ENCODE results near the gene MEF2B. TPM values are rescaled to one million over a fixed set of nuclear protein-coding genes. Genes with fewer than 3 reads are reported as not detected.
A peak's percentile ranks its signal among the peaks of the same experiment; 100 is the strongest.

The MEF2B gene
- total and polyA plus RNA-seq, 12 donors, result 0.42 to 6.0 (median 1.4) TPM; not detected in 4

DNA sequence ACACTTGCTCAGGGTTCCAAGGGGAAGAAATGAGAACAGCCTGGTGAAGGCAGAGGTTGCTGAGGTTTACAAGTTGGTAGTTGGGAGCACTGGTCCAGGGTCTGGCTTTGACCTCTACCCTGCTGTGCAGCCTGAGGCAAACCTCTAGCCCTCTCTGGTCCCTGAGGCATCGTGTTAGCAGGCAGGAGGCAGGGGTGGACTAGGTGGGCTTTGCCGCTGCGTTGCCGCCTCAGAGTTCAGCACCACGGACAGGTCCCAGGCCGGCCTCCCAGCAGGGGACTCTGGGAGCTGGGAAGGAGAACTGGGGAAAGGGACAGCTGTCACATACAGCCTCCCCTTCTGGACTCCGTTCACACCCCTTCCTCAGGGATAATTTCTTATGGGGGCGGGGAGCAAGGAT, 44.8 kb upstream of the MEF2B start:
- WGBS, 4 donors, result 0 to 8% (median 6%) methylated on average over 5 to 8 of the region's 8 CpGs
- DNase-seq, result peak in 5 of 7 donors; percentile 43 to 49 (median 48)
- Histone ChIP-seq H3K4me3 (no peak overlapping the region), H3K36me3 (replicated peaks in 1 of 2) (no peaks in the 10 kb centered on the region), H3K4me1 (replicated peaks in 1 of 2) (no peaks in the 10 kb centered on the region), H3K27me3 (peaks cover 22% of the 10 kb centered on the region), H3K9me3 (replicated peaks in 1 of 3) (no peaks in the 10 kb centered on the region), H3K27ac (no peak overlapping the region)
- intact Hi-C loops (cut with DNase I), result no loop called here
- TF ChIP-seq, protein P1, sequence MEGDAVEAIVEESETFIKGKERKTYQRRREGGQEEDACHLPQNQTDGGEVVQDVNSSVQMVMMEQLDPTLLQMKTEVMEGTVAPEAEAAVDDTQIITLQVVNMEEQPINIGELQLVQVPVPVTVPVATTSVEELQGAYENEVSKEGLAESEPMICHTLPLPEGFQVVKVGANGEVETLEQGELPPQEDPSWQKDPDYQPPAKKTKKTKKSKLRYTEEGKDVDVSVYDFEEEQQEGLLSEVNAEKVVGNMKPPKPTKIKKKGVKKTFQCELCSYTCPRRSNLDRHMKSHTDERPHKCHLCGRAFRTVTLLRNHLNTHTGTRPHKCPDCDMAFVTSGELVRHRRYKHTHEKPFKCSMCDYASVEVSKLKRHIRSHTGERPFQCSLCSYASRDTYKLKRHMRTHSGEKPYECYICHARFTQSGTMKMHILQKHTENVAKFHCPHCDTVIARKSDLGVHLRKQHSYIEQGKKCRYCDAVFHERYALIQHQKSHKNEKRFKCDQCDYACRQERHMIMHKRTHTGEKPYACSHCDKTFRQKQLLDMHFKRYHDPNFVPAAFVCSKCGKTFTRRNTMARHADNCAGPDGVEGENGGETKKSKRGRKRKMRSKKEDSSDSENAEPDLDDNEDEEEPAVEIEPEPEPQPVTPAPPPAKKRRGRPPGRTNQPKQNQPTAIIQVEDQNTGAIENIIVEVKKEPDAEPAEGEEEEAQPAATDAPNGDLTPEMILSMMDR (IDR thresholded peaks at IDR 0.05), result no peak
- TF ChIP-seq POLR2A (IDR thresholded peaks at IDR 0.05), result no peak

DNA sequence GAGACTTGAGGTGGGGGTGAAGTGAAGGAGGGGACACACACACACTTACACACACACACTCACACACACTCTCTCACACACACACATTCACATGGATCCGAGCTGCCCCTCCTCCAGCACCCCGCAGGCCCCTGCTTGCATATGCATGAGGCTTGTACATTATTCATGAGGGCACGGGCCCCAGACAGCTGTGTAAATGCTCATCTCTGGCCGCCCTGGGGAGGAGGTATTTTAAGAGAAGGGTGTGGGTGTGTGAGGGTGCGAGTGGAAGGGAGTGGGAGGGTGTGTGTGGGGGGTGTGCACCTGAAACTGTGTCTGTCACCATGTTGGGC, 44.1 kb upstream of the MEF2B start:
- Histone ChIP-seq H3K36me3 (replicated peaks in 1 of 2) (no peaks in the 10 kb centered on the region), H3K27ac (no peak overlapping the region), H3K4me3 (no peak overlapping the region), H3K4me1 (replicated peaks in 1 of 2) (no peaks in the 10 kb centered on the region), H3K9me3 (replicated peaks in 1 of 3) (no peaks in the 10 kb centered on the region), H3K27me3 (peaks cover 22% of the 10 kb centered on the region)
- DNase-seq, result no peak
- intact Hi-C loops (cut with DNase I), result no loop called here
- TF ChIP-seq POLR2A (IDR thresholded peaks at IDR 0.05), result no peak
- TF ChIP-seq, protein P1 (IDR thresholded peaks at IDR 0.05), result no peak
- 6 to 11% (median 9%) methylated on average over 5 of the region's 5 CpGs for WGBS, 4 donors

DNA sequence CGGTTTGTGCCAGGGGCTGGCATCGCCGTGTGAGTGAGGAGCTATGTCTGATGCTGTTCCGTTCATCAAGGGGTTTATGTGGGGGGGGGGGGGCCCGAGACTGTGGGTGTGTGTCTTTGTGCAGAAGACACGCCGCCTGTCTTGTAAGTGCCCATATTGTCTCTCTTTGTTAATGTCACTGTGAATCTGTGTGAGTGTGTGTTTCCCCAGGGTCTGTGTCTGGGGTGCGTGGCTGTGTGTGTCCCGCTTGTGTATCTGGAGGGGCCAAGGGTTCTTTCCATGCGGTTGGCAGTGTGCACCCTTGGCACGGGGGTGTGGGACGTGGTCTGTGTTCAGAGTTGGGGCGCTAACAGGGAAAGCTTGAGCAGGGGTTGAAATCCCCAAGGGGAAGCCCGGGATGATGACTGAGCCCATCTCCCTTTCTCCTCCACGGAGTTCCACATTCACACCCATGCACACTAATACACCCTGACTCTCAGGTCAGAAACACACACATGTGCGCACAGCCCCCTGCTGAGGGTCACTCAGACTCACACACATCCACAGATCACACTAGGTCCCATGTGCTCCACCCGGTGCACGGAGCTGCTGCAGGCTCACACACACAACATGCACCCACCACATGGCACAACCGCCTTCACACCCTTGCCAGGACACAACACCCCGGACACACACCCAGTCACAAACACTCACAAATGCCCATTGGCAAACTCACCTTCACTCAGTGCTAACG, 43.5 kb upstream of the MEF2B start:
- 24 to 57% (median 38%) methylated on average over 13 to 21 of the region's 21 CpGs for WGBS, 4 donors
- H3K27me3 ChIP-seq, result peaks cover 27% of the 10 kb centered on the region

DNA sequence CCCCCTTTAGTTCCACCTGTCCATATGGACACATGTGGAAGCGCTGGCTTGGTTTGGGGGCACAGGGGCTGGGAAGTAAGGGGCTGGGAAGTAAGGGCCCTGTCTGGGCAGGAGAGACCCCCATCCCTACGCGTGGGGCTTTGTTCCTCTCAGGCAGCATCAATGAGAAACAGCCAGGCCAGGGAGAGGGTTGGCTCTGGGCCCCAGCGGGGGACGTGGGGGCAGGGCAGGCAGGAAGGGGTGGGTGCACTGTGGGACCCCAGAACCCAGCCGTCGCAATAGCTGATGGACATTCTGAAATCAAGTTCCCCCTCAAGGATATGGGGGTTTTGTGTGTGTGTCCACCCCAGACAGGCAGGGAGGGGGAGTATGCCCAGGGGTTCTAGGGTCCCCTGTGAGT, 42.9 kb upstream of the MEF2B start:
- no peak for DNase-seq
- H3K27me3 ChIP-seq, result peaks cover 33% of the 10 kb centered on the region
- H3K9me3 ChIP-seq (replicated peaks in 1 of 3), result no peaks in the 10 kb centered on the region
- no peak overlapping the region for H3K4me3 ChIP-seq
- no peak overlapping the region for H3K27ac ChIP-seq
- WGBS, 4 donors, result 4 to 10% (median 7%) methylated on average over 6 to 7 of the region's 7 CpGs
- TF ChIP-seq POLR2A (IDR thresholded peaks at IDR 0.05), result no peak
- TF ChIP-seq, protein P1 (IDR thresholded peaks at IDR 0.05), result no peak
- intact Hi-C loops (cut with DNase I), result no loop called here
- H3K36me3 ChIP-seq (replicated peaks in 1 of 2), result no peaks in the 10 kb centered on the region
- H3K4me1 ChIP-seq (replicated peaks in 1 of 2), result no peaks in the 10 kb centered on the region

More for the DNA sequence above, 43.5 kb upstream of the MEF2B start:
- Histone ChIP-seq H3K9me3 (replicated peaks in 1 of 3) (no peaks in the 10 kb centered on the region), H3K4me3 (no peak overlapping the region), H3K36me3 (replicated peaks in 1 of 2) (no peaks in the 10 kb centered on the region), H3K27ac (no peak overlapping the region), H3K4me1 (replicated peaks in 1 of 2) (no peaks in the 10 kb centered on the region)
- intact Hi-C loops (cut with DNase I), result no loop called here
- DNase-seq, result no peak
- TF ChIP-seq, protein P1 (IDR thresholded peaks at IDR 0.05), result no peak
- no peak for TF ChIP-seq POLR2A (IDR thresholded peaks at IDR 0.05)

Data from adrenal gland (tissue), 12 donors.